ENCODE data around the gene RPUSD1.

The RPUSD1 gene

GRCh38 chr16:802914-803753 lies 15.0 kb upstream of the RPUSD1 start:
- H3K4me3 ChIP-seq (replicated peaks in 1 of 2; ENCODE audit: low read depth in 2 of 2, low read length in 2 of 2): no peak overlapping the region
- no peak for TF ChIP-seq CTCF (IDR thresholded peaks at IDR 0.05; ENCODE audit: low read depth, low read length)
- DNase-seq (ENCODE audit: low read depth in 2 of 2): no peak

GRCh38 chr16:802461-802860 lies 14.3 kb upstream of the RPUSD1 start:
- no peak overlapping the region for H3K4me3 ChIP-seq (replicated peaks in 1 of 2; ENCODE audit: low read depth in 2 of 2, low read length in 2 of 2)
- TF ChIP-seq CTCF (IDR thresholded peaks at IDR 0.05; ENCODE audit: low read depth, low read length): no peak

GRCh38 chr16:801584-802363 lies 13.6 kb upstream of the RPUSD1 start:
- DNase-seq (ENCODE audit: low read depth in 2 of 2): no peak
- no peak overlapping the region for H3K4me3 ChIP-seq (replicated peaks in 1 of 2; ENCODE audit: low read depth in 2 of 2, low read length in 2 of 2)
- TF ChIP-seq CTCF (IDR thresholded peaks at IDR 0.05; ENCODE audit: low read depth, low read length): no peak

More at GRCh38 chr16:802461-802860, 14.3 kb upstream of the RPUSD1 start:
- no peak for DNase-seq (ENCODE audit: low read depth in 2 of 2)

GRCh38 chr16:800834-801511 lies 12.8 kb upstream of the RPUSD1 start:
- H3K4me3 ChIP-seq (replicated peaks in 1 of 2; ENCODE audit: low read depth in 2 of 2, low read length in 2 of 2): no peak overlapping the region
- no peak for DNase-seq (ENCODE audit: low read depth in 2 of 2)
- TF ChIP-seq CTCF (IDR thresholded peaks at IDR 0.05; ENCODE audit: low read depth, low read length): no peak

- H3K4me3 ChIP-seq (replicated peaks in 1 of 2; ENCODE audit: low read depth in 2 of 2, low read length in 2 of 2): no peak within 1 kb of the TSS
- no peak for TF ChIP-seq CTCF (IDR thresholded peaks at IDR 0.05; ENCODE audit: low read depth, low read length)
- no peak for DNase-seq (ENCODE audit: low read depth in 2 of 2)
Observed at GRCh38 chr16:799948-800833, 12.0 kb upstream of the RPUSD1 start, which contains the start of gene GNG13. TSS of gene GNG13 (minus strand) at chr16:800734. CDS start at chr16:799077, 1,657 bp downstream.
